Neural cell (in vitro differentiated cells): ENCODE measurements around the gene SIGLEC12.

ENCODE experiments used
- EP300 ChIP-seq: fragments of 450-650 bp; conservative IDR thresholded peaks from 2 replicates; pipeline ENCODE4 v1.6.1; 2014; ENCODE audit warnings: antibody characterized with exemption, mild to moderate bottlenecking, moderate library complexity; ENCODE audit not compliant: poor library complexity, severe bottlenecking
- TF ChIP-seq, protein P1 (sequence below): fragments of 450-650 bp; IDR thresholded peaks from 2 replicates; pipeline ENCODE4 v1.5.1; 2014; ENCODE audit warnings: antibody characterized with exemption, mild to moderate bottlenecking, moderate library complexity; ENCODE audit not compliant: poor library complexity, severe bottlenecking

DNA sequence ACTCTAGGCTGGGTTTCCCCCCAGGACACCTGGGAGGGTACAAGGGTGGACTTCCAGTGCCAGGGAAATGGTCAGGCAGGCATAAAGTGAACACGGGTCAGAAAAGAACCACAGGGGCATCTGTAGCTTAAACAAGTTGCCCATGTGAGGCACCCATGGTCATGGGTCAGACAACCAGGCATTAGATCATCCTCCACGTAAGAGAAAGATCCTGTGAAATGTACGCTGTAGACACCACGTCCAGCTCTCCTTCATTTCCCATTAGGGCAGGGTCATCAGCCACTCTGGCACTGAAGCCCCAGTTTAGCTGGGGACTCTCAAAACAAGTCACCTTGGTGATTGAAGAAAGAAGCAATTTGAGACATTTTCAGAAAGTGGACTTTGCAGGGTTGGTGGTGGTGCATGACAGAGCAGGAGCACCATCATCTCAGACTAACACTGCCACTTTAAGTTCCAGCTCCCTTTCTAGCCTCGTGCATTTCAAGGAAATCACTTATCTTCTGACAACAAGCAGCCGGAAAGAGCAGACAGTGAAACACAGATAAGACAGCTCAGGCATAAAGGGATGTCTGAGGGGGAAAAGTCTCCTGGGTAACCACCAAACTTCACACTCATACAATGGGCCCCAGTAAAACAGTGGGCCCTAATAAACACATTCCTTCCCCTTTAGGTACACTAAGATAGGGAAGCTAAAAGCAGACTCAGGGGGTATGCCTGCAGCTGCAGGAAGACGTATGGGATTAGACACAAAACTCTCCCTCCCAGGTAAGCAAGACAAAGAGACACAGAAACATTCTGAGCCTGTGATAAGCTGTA, 46.0 kb upstream of the SIGLEC12 start:
- no peak for TF ChIP-seq EP300
- TF ChIP-seq, protein P1, sequence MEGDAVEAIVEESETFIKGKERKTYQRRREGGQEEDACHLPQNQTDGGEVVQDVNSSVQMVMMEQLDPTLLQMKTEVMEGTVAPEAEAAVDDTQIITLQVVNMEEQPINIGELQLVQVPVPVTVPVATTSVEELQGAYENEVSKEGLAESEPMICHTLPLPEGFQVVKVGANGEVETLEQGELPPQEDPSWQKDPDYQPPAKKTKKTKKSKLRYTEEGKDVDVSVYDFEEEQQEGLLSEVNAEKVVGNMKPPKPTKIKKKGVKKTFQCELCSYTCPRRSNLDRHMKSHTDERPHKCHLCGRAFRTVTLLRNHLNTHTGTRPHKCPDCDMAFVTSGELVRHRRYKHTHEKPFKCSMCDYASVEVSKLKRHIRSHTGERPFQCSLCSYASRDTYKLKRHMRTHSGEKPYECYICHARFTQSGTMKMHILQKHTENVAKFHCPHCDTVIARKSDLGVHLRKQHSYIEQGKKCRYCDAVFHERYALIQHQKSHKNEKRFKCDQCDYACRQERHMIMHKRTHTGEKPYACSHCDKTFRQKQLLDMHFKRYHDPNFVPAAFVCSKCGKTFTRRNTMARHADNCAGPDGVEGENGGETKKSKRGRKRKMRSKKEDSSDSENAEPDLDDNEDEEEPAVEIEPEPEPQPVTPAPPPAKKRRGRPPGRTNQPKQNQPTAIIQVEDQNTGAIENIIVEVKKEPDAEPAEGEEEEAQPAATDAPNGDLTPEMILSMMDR = no peak
